BLaER1 (cell line): Measurements from ENCODE around the gene DOCK2.

Experiments used
- H3K27ac ChIP-seq: shearing (Covaris generic); formaldehyde crosslinking; 2 replicates; pipeline ENCODE4 v1.8.1; 2022
- H3K27me3 ChIP-seq: shearing (Covaris generic); formaldehyde crosslinking; 2 replicates; pipeline ENCODE4 v1.8.1; 2022
- H3K36me3 ChIP-seq: shearing (Covaris generic); formaldehyde crosslinking; 2 replicates; pipeline ENCODE4 v1.8.1; 2022
- H3K4me1 ChIP-seq: shearing (Covaris generic); formaldehyde crosslinking; 2 replicates; pipeline ENCODE4 v1.8.1; 2022
- H3K4me2 ChIP-seq: shearing (Covaris generic); formaldehyde crosslinking; 2 replicates; pipeline ENCODE4 v1.8.1; 2022
- H3K4me3 ChIP-seq: shearing (Covaris generic); formaldehyde crosslinking; 2 replicates; pipeline ENCODE4 v1.8.1; 2022
- H3K9ac ChIP-seq: shearing (Covaris generic); formaldehyde crosslinking; 2 replicates; pipeline ENCODE4 v1.8.1; 2022
- H3K9me3 ChIP-seq: shearing (Covaris generic); formaldehyde crosslinking; 2 replicates; pipeline ENCODE4 v1.8.1; 2022
- H4K20me1 ChIP-seq: shearing (Covaris generic); formaldehyde crosslinking; 2 replicates; pipeline ENCODE4 v1.8.1; 2022
- Cebpa-rat ChIP-seq: shearing (Covaris generic); IDR thresholded peaks from 2 replicates; pipeline ENCODE4 v1.8.1; 2022

DOCK2 gene

GRCh38 chr5:170105642-170106611 is 468.9 kb downstream of the DOCK2 start, which contains the start of gene FOXI1:
Gene FOXI1 (plus strand): TSS chr5:170105897. CDS start chr5:170105958, 61 bp downstream.
- no peak within 1 kb of the TSS for H3K9ac ChIP-seq
- no peaks in the 10 kb centered on the region for H3K9me3 ChIP-seq
- no peaks in the 10 kb centered on the region for H3K27me3 ChIP-seq
- H3K4me2 ChIP-seq = no peak within 1 kb of the TSS
- TF ChIP-seq Cebpa-rat = no peak
- no peak within 1 kb of the TSS for H3K27ac ChIP-seq
- no peaks in the 10 kb centered on the region for H4K20me1 ChIP-seq
- no peak within 1 kb of the TSS for H3K4me3 ChIP-seq
- H3K4me1 ChIP-seq = peaks cover 18% of the 10 kb centered on the region
- H3K36me3 ChIP-seq = no peaks in the 10 kb centered on the region

DNA sequence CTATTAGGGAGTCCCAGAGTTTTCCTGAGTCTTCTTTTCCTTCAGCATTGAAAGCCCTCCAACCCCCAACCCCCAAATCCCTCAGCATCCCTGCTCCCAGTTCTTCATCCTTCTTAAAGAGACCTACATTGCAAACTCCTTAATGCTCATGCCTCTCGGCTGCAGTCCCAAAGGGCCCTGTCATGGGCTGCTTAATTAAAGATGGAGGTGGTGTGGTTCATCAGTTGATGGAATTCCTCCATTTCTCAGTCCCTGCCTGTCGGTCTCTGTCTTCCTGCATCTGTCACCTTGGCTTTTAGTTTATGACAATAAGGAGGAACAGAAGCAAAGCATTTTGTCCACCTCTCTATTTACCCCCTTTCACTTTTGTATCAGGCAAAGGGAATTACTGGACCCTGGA is 470.6 kb downstream of the DOCK2 start:
- Histone ChIP-seq H3K9me3 (no peaks in the 10 kb centered on the region), H3K4me2 (peak overlapping the region; percentile 24), H3K27ac (no peak overlapping the region), H3K27me3 (no peaks in the 10 kb centered on the region), H4K20me1 (no peaks in the 10 kb centered on the region), H3K4me1 (peaks cover 18% of the 10 kb centered on the region), H3K9ac (no peak overlapping the region), H3K36me3 (no peaks in the 10 kb centered on the region), H3K4me3 (no peak overlapping the region)
- no peak for TF ChIP-seq Cebpa-rat

- H3K9me3 ChIP-seq = no peaks in the 10 kb centered on the region
- no peaks in the 10 kb centered on the region for H4K20me1 ChIP-seq
- no peak for TF ChIP-seq Cebpa-rat
- peak overlapping the region; percentile 24; the same call in 1 of the 2 replicates for H3K4me2 ChIP-seq
- no peaks in the 10 kb centered on the region for H3K27me3 ChIP-seq
- H3K9ac ChIP-seq = no peak overlapping the region
- no peak overlapping the region for H3K4me3 ChIP-seq
- H3K27ac ChIP-seq = no peak overlapping the region
- H3K36me3 ChIP-seq = no peaks in the 10 kb centered on the region
- peaks cover 18% of the 10 kb centered on the region for H3K4me1 ChIP-seq
Observed at GRCh38 chr5:170108266-170108785, 471.3 kb downstream of the DOCK2 start.

DNA sequence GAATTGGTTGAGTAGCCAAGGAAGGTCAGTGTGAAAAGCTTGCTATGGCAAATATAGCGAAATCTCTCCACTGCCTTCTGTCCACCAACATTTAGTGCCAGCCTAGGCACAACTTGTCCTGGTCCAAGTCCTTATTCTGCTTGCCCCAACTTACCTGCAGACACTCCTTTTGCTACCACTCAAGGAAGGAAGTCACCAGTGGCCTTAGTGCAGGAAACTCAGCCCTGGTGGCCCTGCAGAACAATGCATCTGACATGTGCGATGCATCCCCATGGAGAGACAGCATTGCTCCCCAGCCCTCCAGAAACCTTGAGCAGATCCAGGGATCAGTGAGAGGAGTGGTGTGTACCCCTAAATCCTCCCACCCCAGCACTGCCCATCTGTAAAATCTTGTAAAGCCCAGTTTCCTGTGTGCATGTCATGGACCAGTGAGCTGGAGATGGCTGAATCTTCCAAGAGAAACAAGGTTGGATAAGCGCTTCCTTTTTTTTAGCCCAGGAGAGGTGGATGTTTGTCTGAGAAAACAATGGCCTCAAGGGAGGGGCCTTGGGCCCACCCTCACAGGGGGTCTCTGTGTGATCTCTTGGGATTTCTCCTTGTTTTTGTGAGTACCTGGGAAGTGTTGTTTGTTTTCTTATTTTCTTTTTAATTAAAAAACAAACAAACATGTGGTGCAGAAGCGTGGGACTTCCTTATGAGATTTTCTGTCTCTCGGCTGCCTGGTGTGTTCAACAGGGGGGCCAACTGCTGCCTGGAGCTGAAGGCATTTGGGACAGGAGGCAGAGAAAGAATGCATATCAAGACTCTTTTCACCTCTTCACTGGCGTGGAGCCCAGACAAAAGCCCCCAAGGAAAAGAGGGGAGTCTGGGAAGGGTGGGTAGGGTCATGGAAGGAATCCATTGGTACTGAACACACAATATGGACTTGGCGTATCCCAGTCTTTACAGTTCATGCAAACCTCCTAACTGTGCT is 472.3 kb downstream of the DOCK2 start:
- peaks cover 18% of the 10 kb centered on the region for H3K4me1 ChIP-seq
- no peak overlapping the region for H3K4me2 ChIP-seq
- H3K27me3 ChIP-seq = no peaks in the 10 kb centered on the region
- H4K20me1 ChIP-seq = no peaks in the 10 kb centered on the region
- H3K27ac ChIP-seq = no peak overlapping the region
- no peaks in the 10 kb centered on the region for H3K36me3 ChIP-seq
- no peaks in the 10 kb centered on the region for H3K9me3 ChIP-seq
- no peak overlapping the region for H3K9ac ChIP-seq
- no peak overlapping the region for H3K4me3 ChIP-seq
- no peak for TF ChIP-seq Cebpa-rat

- Histone ChIP-seq H3K27me3 (no peaks in the 10 kb centered on the region), H3K4me1 (peaks cover 18% of the 10 kb centered on the region), H3K9me3 (no peaks in the 10 kb centered on the region), H3K4me2 (no peak overlapping the region), H3K9ac (no peak overlapping the region), H3K27ac (no peak overlapping the region), H3K4me3 (no peak overlapping the region), H3K36me3 (no peaks in the 10 kb centered on the region), H4K20me1 (no peaks in the 10 kb centered on the region)
- no peak for TF ChIP-seq Cebpa-rat
Observed at GRCh38 chr5:170110403-170111087, 473.5 kb downstream of the DOCK2 start.

GRCh38 chr5:170111088-170111785 is 474.2 kb downstream of the DOCK2 start:
- Histone ChIP-seq H3K9ac (no peak overlapping the region), H3K4me3 (no peak overlapping the region), H3K9me3 (no peaks in the 10 kb centered on the region), H3K36me3 (no peaks in the 10 kb centered on the region), H3K4me2 (no peak overlapping the region), H3K4me1 (peaks cover 18% of the 10 kb centered on the region), H3K27me3 (no peaks in the 10 kb centered on the region), H4K20me1 (no peaks in the 10 kb centered on the region), H3K27ac (no peak overlapping the region)
- no peak for TF ChIP-seq Cebpa-rat

GRCh38 chr5:170112876-170113521 is 475.9 kb downstream of the DOCK2 start:
- no peak overlapping the region for H3K4me3 ChIP-seq
- no peaks in the 10 kb centered on the region for H3K9me3 ChIP-seq
- no peak overlapping the region for H3K9ac ChIP-seq
- no peak overlapping the region for H3K27ac ChIP-seq
- TF ChIP-seq Cebpa-rat = no peak
- H3K27me3 ChIP-seq = no peaks in the 10 kb centered on the region
- no peaks in the 10 kb centered on the region for H4K20me1 ChIP-seq
- no peak overlapping the region for H3K4me2 ChIP-seq
- H3K4me1 ChIP-seq = peaks cover 13% of the 10 kb centered on the region
- H3K36me3 ChIP-seq = no peaks in the 10 kb centered on the region

DNA sequence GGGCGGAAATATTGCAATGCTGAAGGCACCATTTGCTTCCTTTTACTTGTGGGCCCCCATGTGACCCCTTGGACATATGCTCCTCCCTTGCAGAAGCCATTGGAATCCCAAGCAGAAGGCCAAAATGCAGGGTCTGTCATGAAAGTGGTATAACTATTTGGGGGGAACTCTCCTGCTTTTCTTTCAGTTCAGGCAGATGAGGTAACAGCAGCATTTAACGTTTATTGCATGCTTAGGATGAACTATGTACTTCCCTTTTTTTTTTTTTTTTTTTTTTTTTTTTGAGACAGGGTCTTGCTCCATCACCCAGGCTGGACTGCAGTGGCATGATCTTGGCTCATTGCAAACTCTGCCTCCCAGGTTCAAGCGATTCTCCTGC is 476.4 kb downstream of the DOCK2 start:
- TF ChIP-seq Cebpa-rat = no peak
- Histone ChIP-seq H3K4me2 (no peak overlapping the region), H3K4me1 (peaks cover 9% of the 10 kb centered on the region)

More for the DNA sequence above, 476.4 kb downstream of the DOCK2 start:
- Histone ChIP-seq H3K36me3 (no peaks in the 10 kb centered on the region), H3K9ac (no peak overlapping the region), H3K27ac (no peak overlapping the region), H3K9me3 (no peaks in the 10 kb centered on the region), H4K20me1 (no peaks in the 10 kb centered on the region), H3K27me3 (no peaks in the 10 kb centered on the region), H3K4me3 (no peak overlapping the region)
